IMR-90 (cell line): ENCODE data around the gene CLEC17A. TPM values are rescaled to one million over a fixed set of nuclear protein-coding genes. Genes with fewer than 3 reads are reported as not detected.
"Not testable (repeated sequence)": the region's sequence is repeated elsewhere in the genome, so short reads cannot be mapped to it uniquely, and the experiment has no call there.

Experiments
- ATAC-seq: fragments of 200-7000 bp; cut with Tn5 transposase; 2 replicates; pipeline ENCODE4 v1.9.1; 2020; ENCODE audit warnings: low read depth, mild to moderate bottlenecking, moderate library complexity
- BruUV-seq: library from RNA; stranded (reverse); fragments of 400-500 nt; replicated peaks from 2 replicates; lab custom pipeline; 2021; lab: Mats Ljungman, UMichigan
- CTCF ChIA-PET: fragments of 300-600 bp; formaldehyde crosslinking; extraction: SDS; loops from one replicate; lab custom pipeline; 2021; ENCODE audit warnings: antibody characterized with exemption; lab: Yijun Ruan, JAX
- POLR2A ChIA-PET: fragments of 300-600 bp; sonication (Branson Sonifier 250); formaldehyde crosslinking; loops from one replicate; lab custom pipeline; 2022; ENCODE audit warnings: antibody characterized with exemption; ENCODE audit not compliant: unreplicated experiment; lab: Charles Lee
- DNase-seq: peaks from one replicate; pipeline ENCODE4 v3.0.0; 2013
- H2AFZ ChIP-seq: replicated peaks from 2 replicates; pipeline ENCODE3; 2013; ENCODE audit warnings: low read length, mild to moderate bottlenecking; ENCODE audit not compliant: poor library complexity
- H2AK5ac ChIP-seq: 2 replicates; pipeline ENCODE4 v1.6.1; 2013; ENCODE audit warnings: low read depth, low read length, inconsistent platforms
- H2AK9ac ChIP-seq: replicated peaks from 2 replicates; pipeline ENCODE3; 2013; ENCODE audit warnings: mild to moderate bottlenecking, low read depth, low read length, moderate library complexity; ENCODE audit not compliant: poor library complexity
- H2BK120ac ChIP-seq: 2 replicates; pipeline ENCODE4 v1.6.1; 2013; ENCODE audit warnings: low read depth, low read length, inconsistent platforms
- H2BK15ac ChIP-seq: 3 replicates; pipeline ENCODE4 v1.6.1; 2013; ENCODE audit warnings: low read depth, low read length, inconsistent platforms
- H2BK20ac ChIP-seq: 2 replicates; pipeline ENCODE4 v1.6.1; 2013; ENCODE audit warnings: low read depth, mild to moderate bottlenecking, inconsistent platforms, low read length, moderate library complexity
- H2BK5ac ChIP-seq: 2 replicates; pipeline ENCODE4 v1.6.1; 2013; ENCODE audit warnings: mild to moderate bottlenecking, low read depth, low read length, inconsistent platforms; ENCODE audit not compliant: poor library complexity, severe bottlenecking
- H3K14ac ChIP-seq: replicated peaks from 2 replicates; pipeline ENCODE4 v1.6.1; 2013; ENCODE audit warnings: low read depth, low read length, inconsistent platforms
- H3K18ac ChIP-seq: 2 replicates; pipeline ENCODE4 v1.6.1; 2013; ENCODE audit warnings: low read depth, low read length, control low read depth
- H3K23ac ChIP-seq: 2 replicates; pipeline ENCODE4 v1.6.1; 2013; ENCODE audit warnings: low read depth, low read length, inconsistent platforms
- H3K27ac ChIP-seq: 2 replicates; pipeline ENCODE4 v1.5.1; 2013; ENCODE audit warnings: mild to moderate bottlenecking, control low read depth, low read length; ENCODE audit not compliant: insufficient read depth
- H3K27me3 ChIP-seq: 2 replicates; pipeline ENCODE4 v1.6.1; 2013; ENCODE audit warnings: low read length; ENCODE audit not compliant: control insufficient read depth, insufficient read depth
- H3K36me3 ChIP-seq: 2 replicates; pipeline ENCODE4 v1.6.1; 2013; ENCODE audit warnings: low read length, mixed read lengths; ENCODE audit not compliant: control insufficient read depth, insufficient read depth
- H3K4ac ChIP-seq: 2 replicates; pipeline ENCODE4 v1.6.1; 2013; ENCODE audit warnings: low read depth, low read length, inconsistent platforms
- H3K4me1 ChIP-seq: 2 replicates; pipeline ENCODE4 v1.6.1; 2013; ENCODE audit warnings: low read length, mixed read lengths; ENCODE audit not compliant: control insufficient read depth, insufficient read depth
- H3K4me2 ChIP-seq: 2 replicates; pipeline ENCODE4 v1.6.1; 2013; ENCODE audit warnings: low read depth, mild to moderate bottlenecking, control low read depth, low read length, moderate library complexity
- H3K4me3 ChIP-seq: 2 replicates; pipeline ENCODE4 v1.5.1; 2013; ENCODE audit warnings: low read depth, mild to moderate bottlenecking, control low read depth, low read length, moderate library complexity; ENCODE audit not compliant: insufficient read depth
- H3K56ac ChIP-seq: 2 replicates; pipeline ENCODE4 v1.6.1; 2013; ENCODE audit warnings: low read length, inconsistent platforms; ENCODE audit not compliant: insufficient read depth; ENCODE audit errors: extremely low read depth
- H3K79me1 ChIP-seq, 2 experiments: 2 replicates each; pipeline ENCODE4 v1.6.1; 2013; ENCODE audit warnings: low read length in 2 of 2, inconsistent platforms in 1 of 2, low read depth in 1 of 2
- H3K9ac ChIP-seq: 2 replicates; pipeline ENCODE4 v1.6.1; 2013; ENCODE audit warnings: low read depth, low read length, control low read depth
- H3K9me1 ChIP-seq: 2 replicates; pipeline ENCODE4 v1.6.1; 2013; ENCODE audit warnings: low read length, inconsistent platforms; ENCODE audit not compliant: insufficient read depth
- H3K9me3 ChIP-seq: 2 replicates; pipeline ENCODE4 v1.6.1; 2013; ENCODE audit warnings: low read length; ENCODE audit not compliant: control insufficient read depth, insufficient read depth
- H4K20me1 ChIP-seq: 2 replicates; pipeline ENCODE4 v1.6.1; 2013; ENCODE audit warnings: low read length, inconsistent platforms; ENCODE audit not compliant: insufficient read depth
- H4K5ac ChIP-seq: 2 replicates; pipeline ENCODE4 v1.6.1; 2013; ENCODE audit warnings: mild to moderate bottlenecking, low read depth, low read length, control low read depth
- H4K8ac ChIP-seq, 2 experiments: 2 replicates each; pipeline ENCODE4 v1.6.1; 2013; ENCODE audit warnings: low read depth in 2 of 2, low read length in 2 of 2, control low read depth in 1 of 2, inconsistent platforms in 1 of 2
- H4K91ac ChIP-seq: 2 replicates; pipeline ENCODE4 v1.6.1; 2013; ENCODE audit warnings: low read depth, low read length, inconsistent platforms; ENCODE audit not compliant: insufficient read depth
- WGBS, 2 experiments: methylation state at CpG; one replicate each; pipeline versions ENCODE4 v1.1.5 to v1.1.7; 2013; ENCODE audit warnings: missing lambda C conversion rate in 2 of 2; ENCODE audit not compliant: insufficient read length in 1 of 2; ENCODE audit errors: extremely low coverage in 2 of 2; 5-methylcytosine and 5-hydroxymethylcytosine counted together
- dilution Hi-C: fragments of 300-500 bp; cut with HindIII; formaldehyde crosslinking; loops from one replicate; pipeline ENCODE4 v1.14.3; 2018; ENCODE audit warnings: low sequenced_read_pairs; ENCODE audit not compliant: unreplicated experiment
- in situ Hi-C: fragments of 300-500 bp; cut with MboI; formaldehyde crosslinking; loops from 3 replicates; pipeline ENCODE4 v1.14.3; 2019; ENCODE audit warnings: low sequenced_read_pairs, inconsistent platforms, mixed read lengths
- intact Hi-C: fragments of 100-400 bp; cut with micrococcal nuclease; formaldehyde crosslinking; loops from 2 replicates; pipeline ENCODE4 v1.10.0; 2022
- polyA plus RNA-seq, 3 experiments: library from polyadenylated mRNA; depleted of rRNA; stranded (reverse); fragments of >200 nt; gene quantifications; 2 replicates each; pipeline ENCODE4 v1.2.3, GENCODE V29; 2012; ENCODE audit warnings: low replicate concordance in 1 of 3
- total RNA-seq: library from RNA; depleted of rRNA; stranded (reverse); fragments of >200 nt; gene quantifications from 2 replicates; pipeline ENCODE4 v1.2.3, GENCODE V29; 2012

CLEC17A gene
- total and polyA plus RNA-seq, 2 of the 4 experiments (the other 2 are of a cell fraction), result 0.05 TPM; not detected in 1

- H3K4me3 ChIP-seq, intact Hi-C loops, H4K5ac ChIP-seq, H3K79me1 ChIP-seq, H2BK120ac ChIP-seq, CTCF ChIA-PET, BruUV-seq, DNase-seq, dilution Hi-C loops, H3K23ac ChIP-seq, H4K8ac ChIP-seq, H3K4me2 ChIP-seq, H3K4me1 ChIP-seq, POLR2A ChIA-PET, H3K9me1 ChIP-seq, H3K27ac ChIP-seq, H3K18ac ChIP-seq, H2AK9ac ChIP-seq, H3K36me3 ChIP-seq, H3K9ac ChIP-seq, H2BK20ac ChIP-seq, H3K27me3 ChIP-seq, H2AFZ ChIP-seq, H3K56ac ChIP-seq, H3K4ac ChIP-seq, H2AK5ac ChIP-seq, H2BK15ac ChIP-seq, H4K91ac ChIP-seq, ATAC-seq, in situ Hi-C loops, H4K20me1 ChIP-seq, H3K14ac ChIP-seq, H3K9me3 ChIP-seq, H2BK5ac ChIP-seq: not testable (repeated sequence)
- WGBS, 2 experiments, result 47% methylated on average over 3 of the region's 5 CpGs; no CpG with 5 or more reads in 1 of the 2 experiments
Observed at GRCh38 chr19:14612242-14612641, 29.4 kb downstream of the CLEC17A start.
